ENCODE results near the gene HGF. TPM values are rescaled to one million over a fixed set of nuclear protein-coding genes. Genes with fewer than 3 reads are reported as not detected.

HGF gene
- total and polyA plus RNA-seq, 10 of the 15 experiments (the other 5 are each of a cell fraction or from before 2014, with no cell fraction given): 0.10 to 1.7 (median 0.99) TPM

GRCh38 chr7:81779706-81780105 is 9.9 kb upstream of the HGF start:
- H4K20me1 ChIP-seq (ENCODE audit: control insufficient read depth, insufficient read depth): no peaks in the 10 kb centered on the region
- CTCF ChIA-PET: no interaction called here
- RAD21 ChIA-PET (ENCODE audit: unreplicated experiment): no interaction called here
- 30% methylated on average over 4 of the region's 4 CpGs for WGBS (ENCODE audit: insufficient coverage, insufficient replicate concordance, low lambda C conversion rate, missing lambda C conversion rate)
- no peak for FAIRE-seq
- no peak for DNase-seq (ENCODE audit: low read depth, low spot score)
- no TSS peak for BruUV-seq (replicated peaks)
- no peaks in the 10 kb centered on the region for H3K9me3 ChIP-seq (replicated peaks; ENCODE audit: control insufficient read depth, insufficient read depth, low read length)
- SMC1A ChIA-PET (ENCODE audit: uncharacterized antibody, unreplicated experiment): no interaction called here
- no peak overlapping the region for H2AFZ ChIP-seq (ENCODE audit: control insufficient read depth, low read depth, low read length)
- no peak overlapping the region for H3K27ac ChIP-seq (ENCODE audit: control insufficient read depth, insufficient read depth)
- H3K9ac ChIP-seq (ENCODE audit: control insufficient read depth, insufficient read depth, low read length): no peak overlapping the region
- no peak overlapping the region for H3K4me2 ChIP-seq (ENCODE audit: control insufficient read depth, insufficient read depth)
- in situ Hi-C loops (cut with MboI): no loop called here
- H3K4me3 ChIP-seq: no peak overlapping the region
- no peaks in the 10 kb centered on the region for H3K4me1 ChIP-seq (ENCODE audit: control insufficient read depth, insufficient read depth, low read length)
- intact Hi-C loops (cut with micrococcal nuclease; ENCODE audit: unreplicated experiment): no loop called here
- POLR2A ChIA-PET: no interaction called here
- ATAC-seq: no peak
- no peaks in the 10 kb centered on the region for H3K79me2 ChIP-seq (ENCODE audit: control insufficient read depth, insufficient read depth, low read length)
- no peaks in the 10 kb centered on the region for H3K27me3 ChIP-seq (replicated peaks in 1 of 2; ENCODE audit: control insufficient read depth in 2 of 2, insufficient read depth in 2 of 2, low read length in 1 of 2)
- no peaks in the 10 kb centered on the region for H3K36me3 ChIP-seq (ENCODE audit: control insufficient read depth in 2 of 2, insufficient read depth in 2 of 2, low read length in 1 of 2)
- no peak for TF ChIP-seq SREBF2 (IDR thresholded peaks at IDR 0.05; ENCODE audit: low read length)
- no peak for TF ChIP-seq SUPT20H (IDR thresholded peaks at IDR 0.05; ENCODE audit: borderline replicate concordance, control insufficient read depth, low read depth, low read length)
- TF ChIP-seq ZNF622 (IDR thresholded peaks at IDR 0.05): no peak
- TF ChIP-seq CREB1 (IDR thresholded peaks at IDR 0.05; ENCODE audit: low read depth): no peak
- TF ChIP-seq SUZ12 (IDR thresholded peaks at IDR 0.05; ENCODE audit: unreplicated experiment): no peak
- TF ChIP-seq, protein P1, sequence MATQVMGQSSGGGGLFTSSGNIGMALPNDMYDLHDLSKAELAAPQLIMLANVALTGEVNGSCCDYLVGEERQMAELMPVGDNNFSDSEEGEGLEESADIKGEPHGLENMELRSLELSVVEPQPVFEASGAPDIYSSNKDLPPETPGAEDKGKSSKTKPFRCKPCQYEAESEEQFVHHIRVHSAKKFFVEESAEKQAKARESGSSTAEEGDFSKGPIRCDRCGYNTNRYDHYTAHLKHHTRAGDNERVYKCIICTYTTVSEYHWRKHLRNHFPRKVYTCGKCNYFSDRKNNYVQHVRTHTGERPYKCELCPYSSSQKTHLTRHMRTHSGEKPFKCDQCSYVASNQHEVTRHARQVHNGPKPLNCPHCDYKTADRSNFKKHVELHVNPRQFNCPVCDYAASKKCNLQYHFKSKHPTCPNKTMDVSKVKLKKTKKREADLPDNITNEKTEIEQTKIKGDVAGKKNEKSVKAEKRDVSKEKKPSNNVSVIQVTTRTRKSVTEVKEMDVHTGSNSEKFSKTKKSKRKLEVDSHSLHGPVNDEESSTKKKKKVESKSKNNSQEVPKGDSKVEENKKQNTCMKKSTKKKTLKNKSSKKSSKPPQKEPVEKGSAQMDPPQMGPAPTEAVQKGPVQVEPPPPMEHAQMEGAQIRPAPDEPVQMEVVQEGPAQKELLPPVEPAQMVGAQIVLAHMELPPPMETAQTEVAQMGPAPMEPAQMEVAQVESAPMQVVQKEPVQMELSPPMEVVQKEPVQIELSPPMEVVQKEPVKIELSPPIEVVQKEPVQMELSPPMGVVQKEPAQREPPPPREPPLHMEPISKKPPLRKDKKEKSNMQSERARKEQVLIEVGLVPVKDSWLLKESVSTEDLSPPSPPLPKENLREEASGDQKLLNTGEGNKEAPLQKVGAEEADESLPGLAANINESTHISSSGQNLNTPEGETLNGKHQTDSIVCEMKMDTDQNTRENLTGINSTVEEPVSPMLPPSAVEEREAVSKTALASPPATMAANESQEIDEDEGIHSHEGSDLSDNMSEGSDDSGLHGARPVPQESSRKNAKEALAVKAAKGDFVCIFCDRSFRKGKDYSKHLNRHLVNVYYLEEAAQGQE (IDR thresholded peaks at IDR 0.05; ENCODE audit: low read depth, low read length): no peak
- no peak for TF ChIP-seq USF1 (IDR thresholded peaks at IDR 0.05; ENCODE audit: borderline replicate concordance, extremely low read length, insufficient read depth, low read depth, low read length)
- no peak for TF ChIP-seq CEBPZ (IDR thresholded peaks at IDR 0.05; ENCODE audit: low read depth, low read length)
- TF ChIP-seq STAT1 (conservative IDR thresholded peaks at IDR 0.05): no peak
- TF ChIP-seq POLR2A (IDR thresholded peaks at IDR 0.05; ENCODE audit: low read depth, low read length): no peak
- TF ChIP-seq, protein P2, sequence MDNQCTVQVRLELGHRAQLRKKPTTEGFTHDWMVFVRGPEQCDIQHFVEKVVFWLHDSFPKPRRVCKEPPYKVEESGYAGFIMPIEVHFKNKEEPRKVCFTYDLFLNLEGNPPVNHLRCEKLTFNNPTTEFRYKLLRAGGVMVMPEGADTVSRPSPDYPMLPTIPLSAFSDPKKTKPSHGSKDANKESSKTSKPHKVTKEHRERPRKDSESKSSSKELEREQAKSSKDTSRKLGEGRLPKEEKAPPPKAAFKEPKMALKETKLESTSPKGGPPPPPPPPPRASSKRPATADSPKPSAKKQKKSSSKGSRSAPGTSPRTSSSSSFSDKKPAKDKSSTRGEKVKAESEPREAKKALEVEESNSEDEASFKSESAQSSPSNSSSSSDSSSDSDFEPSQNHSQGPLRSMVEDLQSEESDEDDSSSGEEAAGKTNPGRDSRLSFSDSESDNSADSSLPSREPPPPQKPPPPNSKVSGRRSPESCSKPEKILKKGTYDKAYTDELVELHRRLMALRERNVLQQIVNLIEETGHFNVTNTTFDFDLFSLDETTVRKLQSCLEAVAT (IDR thresholded peaks at IDR 0.05): no peak
- no peak for TF ChIP-seq BCL11A (IDR thresholded peaks at IDR 0.05; ENCODE audit: low read depth, low read length)
- no peak for TF ChIP-seq ETV6 (conservative IDR thresholded peaks at IDR 0.05 in 1 of 2, IDR thresholded peaks at IDR 0.05 in 1 of 2; ENCODE audit: borderline replicate concordance in 1 of 2, low read depth in 1 of 2)
- no peak for TF ChIP-seq TBL1XR1 (IDR thresholded peaks at IDR 0.05; ENCODE audit: low read depth, low read length)
- no peak for TF ChIP-seq ESRRA (IDR thresholded peaks at IDR 0.05; ENCODE audit: low read length)

Data from GM12878 (cell line).